Astrocyte of the spinal cord (primary cell): Measurements from ENCODE around the gene SPATA13.
"Not testable (repeated sequence)": the region's sequence is repeated elsewhere in the genome, so short reads cannot be mapped to it uniquely, and the experiment has no call there.

Experiments
- DNase-seq: peaks from one replicate; pipeline ENCODE4 v3.0.0; 2011; ENCODE audit warnings: low read depth, low spot score
- H3K4me3 ChIP-seq: 2 replicates; pipeline ENCODE4 v1.5.1; 2011; ENCODE audit warnings: low read depth, mild to moderate bottlenecking, low read length, moderate library complexity
- CTCF ChIP-seq: IDR thresholded peaks from 2 replicates; pipeline ENCODE4 v1.5.1; 2012; ENCODE audit warnings: low read depth, mild to moderate bottlenecking, low read length, inconsistent platforms
- in situ Hi-C: cut with HindIII; loops from 2 replicates; pipeline ENCODE4 v1.10.0; 2017; ENCODE audit warnings: low sequenced_read_pairs

Gene SPATA13

GRCh38 chr13:24313439-24313838, 152.9 kb downstream of the SPATA13 start:
- no peak overlapping the region for H3K4me3 ChIP-seq
- DNase-seq: no peak
- TF ChIP-seq CTCF: peak; percentile 40
- in situ Hi-C loops: no loop called here

DNA sequence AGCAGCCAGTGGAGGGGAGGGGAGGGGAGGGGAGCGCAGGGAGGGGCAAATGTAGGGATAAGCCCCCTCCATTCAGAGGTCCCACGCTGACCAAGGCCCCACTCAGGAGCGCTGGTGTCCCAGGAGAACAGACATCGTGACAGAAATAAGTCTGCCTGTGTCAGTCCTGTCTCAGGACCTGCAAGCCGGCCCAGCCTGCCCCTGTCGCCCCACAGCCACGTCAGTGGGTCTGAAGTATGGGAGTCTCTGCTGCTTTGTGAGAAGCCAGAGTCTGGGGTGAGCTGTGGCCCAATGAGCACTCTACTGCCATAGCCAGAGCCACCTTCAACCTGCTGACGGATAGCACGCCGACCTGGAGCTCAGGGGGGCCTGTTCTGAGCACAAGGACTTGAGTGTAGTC, 157.3 kb downstream of the SPATA13 start:
- DNase-seq, in situ Hi-C loops, H3K4me3 ChIP-seq: not testable (repeated sequence)

DNA sequence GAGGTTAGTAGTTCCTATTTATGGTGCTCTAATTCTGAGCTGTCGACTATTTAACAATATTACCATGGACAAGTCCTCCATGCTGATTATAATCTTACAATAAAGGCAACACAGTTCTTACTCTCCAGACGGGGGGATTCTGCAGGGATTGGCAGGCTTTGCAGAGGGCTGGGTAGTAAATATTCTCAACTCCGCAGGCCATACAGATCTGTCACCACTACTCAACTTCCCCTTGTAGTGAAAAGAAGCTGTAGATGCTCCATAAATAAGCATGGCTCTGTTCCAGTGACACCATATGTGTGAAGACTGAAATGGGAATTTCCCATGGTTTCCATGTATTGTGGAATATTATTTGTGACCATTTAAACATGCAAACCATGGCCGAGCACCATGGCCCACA, 158.4 kb downstream of the SPATA13 start:
- in situ Hi-C loops, H3K4me3 ChIP-seq, DNase-seq: not testable (repeated sequence)

- DNase-seq, in situ Hi-C loops, H3K4me3 ChIP-seq: not testable (repeated sequence)
Observed at GRCh38 chr13:24319641-24320040, 159.1 kb downstream of the SPATA13 start.

DNA sequence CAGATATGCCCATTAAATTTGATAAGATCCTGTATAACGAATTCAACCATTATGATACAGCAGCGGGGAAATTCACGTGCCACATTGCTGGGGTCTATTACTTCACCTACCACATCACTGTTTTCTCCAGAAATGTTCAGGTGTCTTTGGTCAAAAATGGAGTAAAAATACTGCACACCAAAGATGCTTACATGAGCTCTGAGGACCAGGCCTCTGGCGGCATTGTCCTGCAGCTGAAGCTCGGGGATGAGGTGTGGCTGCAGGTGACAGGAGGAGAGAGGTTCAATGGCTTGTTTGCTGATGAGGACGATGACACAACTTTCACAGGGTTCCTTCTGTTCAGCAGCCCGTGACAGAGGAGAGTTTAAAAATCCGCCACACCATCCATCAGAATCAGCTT, 160.9 kb downstream of the SPATA13 start:
- in situ Hi-C loops, H3K4me3 ChIP-seq, DNase-seq: not testable (repeated sequence)

DNA sequence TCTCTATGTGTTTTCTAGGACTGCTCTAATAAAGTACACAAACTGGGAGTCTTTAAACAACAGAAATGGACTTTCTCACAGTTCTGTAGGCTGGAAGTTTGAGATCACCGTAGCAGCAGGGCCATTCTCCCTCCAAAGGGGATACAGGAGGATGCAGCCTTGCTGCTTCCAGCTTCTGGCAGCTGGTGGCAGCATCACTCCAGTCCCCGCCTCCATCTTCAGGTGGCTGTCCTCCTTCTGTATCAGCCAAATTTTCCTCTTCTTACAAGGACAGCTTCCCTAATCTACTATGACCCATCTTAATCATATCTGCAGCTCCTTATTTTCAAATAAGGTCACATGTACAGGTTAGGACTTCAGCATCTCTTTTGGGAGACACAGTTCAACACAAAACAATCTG, 161.9 kb downstream of the SPATA13 start:
- peak; percentile 14 for TF ChIP-seq CTCF
- in situ Hi-C loops, H3K4me3 ChIP-seq, DNase-seq: not testable (repeated sequence)

DNA sequence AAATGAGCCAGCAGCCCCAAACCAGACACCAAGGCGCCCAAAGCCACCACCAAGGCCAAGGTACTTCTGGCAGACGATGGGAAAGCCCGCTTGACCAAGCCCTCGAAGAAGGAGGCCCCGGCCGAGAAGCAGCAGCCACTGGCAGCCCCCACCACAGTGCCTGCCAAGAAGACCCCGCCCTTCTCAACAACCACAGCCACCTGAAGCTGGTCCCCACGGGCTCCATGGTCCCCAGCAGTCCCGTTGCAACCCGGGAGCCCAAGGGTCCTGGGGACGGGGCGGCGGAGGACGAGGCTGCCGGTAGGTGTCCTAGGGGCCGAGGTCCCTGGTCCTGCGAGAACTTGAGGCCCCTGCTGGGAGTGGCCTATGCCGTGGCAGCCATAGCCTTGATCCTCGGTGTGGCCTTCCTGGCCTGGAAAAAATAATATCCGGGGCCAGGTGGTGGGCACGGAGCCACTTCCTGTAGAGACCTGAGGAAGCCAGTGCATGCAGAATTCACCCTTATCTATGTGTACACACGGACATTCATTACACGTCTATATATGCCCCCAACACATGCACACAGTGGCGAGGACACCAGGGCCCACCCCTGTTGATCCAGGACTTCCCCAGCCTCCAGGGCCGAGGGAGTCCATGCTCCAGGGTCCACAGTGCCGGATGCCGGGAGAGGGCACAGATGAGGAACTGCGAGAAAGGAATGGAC, 162.7 kb downstream of the SPATA13 start:
- in situ Hi-C loops: no loop called here
- no peak for TF ChIP-seq CTCF
- H3K4me3 ChIP-seq: no peak overlapping the region
- no peak for DNase-seq

GRCh38 chr13:24323739-24324075, 163.2 kb downstream of the SPATA13 start:
- no peak overlapping the region for H3K4me3 ChIP-seq
- in situ Hi-C loops: no loop called here
- no peak for TF ChIP-seq CTCF
- DNase-seq: no peak

DNA sequence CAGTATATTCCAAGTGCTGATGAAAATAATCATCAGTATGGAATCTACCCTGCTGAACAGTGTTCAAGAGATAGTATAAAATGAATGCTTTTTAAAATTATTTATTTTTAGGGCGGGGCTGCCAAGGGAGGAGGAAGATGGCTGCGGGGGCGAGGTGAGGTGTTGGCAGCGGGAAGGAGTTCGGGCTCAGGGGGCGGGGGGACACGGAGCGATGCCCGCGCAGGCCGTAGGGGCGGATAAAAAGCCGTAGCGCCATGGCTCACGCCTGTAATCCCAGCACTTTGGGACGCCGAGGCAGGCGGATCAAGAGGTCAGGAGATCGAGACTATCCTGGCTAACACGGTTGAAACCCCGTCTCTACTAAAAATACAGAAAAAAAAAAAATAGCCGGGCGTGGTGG, 167.1 kb downstream of the SPATA13 start:
- in situ Hi-C loops, DNase-seq, H3K4me3 ChIP-seq: not testable (repeated sequence)
